ENCODE data around the gene C5AR2. TPM values are rescaled to one million over a fixed set of nuclear protein-coding genes. Genes with fewer than 3 reads are reported as not detected.
A peak's percentile ranks its signal among the peaks of the same experiment; 100 is the strongest.

Gene C5AR2
- total RNA-seq, 2 experiments from 2014 or later = 0.05 to 0.21 TPM

DNA sequence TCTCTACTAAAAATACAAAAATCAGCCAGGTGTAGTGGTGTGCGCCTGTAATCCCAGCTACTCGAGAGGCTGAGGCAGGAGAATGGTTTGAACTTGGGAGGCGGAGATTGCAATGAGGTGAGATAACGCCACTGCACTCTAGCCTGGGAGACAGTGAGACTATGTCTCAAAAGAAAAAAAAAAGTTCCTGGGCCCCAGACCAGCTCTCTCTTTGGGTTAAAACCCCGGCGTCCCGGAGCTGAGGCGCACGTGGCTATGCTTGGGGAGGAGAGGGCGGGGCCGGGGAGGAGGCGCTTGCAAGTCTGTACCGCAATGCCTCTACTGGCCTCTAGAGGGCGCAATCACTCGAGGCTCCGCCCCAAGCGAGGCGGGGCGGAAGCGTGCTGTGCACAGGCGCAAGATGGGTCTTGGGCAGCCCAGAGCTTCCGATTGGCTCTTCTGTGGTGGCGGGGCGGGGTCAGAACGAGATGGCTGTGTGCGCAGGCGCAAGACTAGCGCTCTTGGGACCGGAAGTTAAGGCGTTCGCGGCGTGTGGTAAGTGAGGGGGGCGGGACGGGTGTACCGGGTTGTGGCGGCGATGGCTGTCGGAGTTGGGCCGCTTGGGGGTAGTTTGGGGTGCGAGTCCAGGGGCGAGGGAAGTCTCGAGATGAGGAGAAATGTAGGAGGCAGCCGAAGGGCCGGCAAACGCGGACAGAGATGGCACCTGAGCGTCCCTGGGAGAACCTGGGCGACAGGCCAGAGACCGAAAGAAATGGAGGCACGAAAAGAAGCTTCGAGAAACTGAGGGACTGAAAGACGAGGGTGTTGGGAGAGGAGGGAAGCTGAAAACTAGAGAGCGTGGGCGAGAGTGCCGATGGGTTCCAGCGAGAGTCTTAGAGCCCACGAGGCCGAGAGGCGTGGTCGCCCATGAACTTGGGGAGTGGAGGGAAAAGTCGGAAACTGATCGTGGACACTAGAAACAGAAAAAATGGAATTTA, 17.1 kb downstream of the C5AR2 start, which contains the start of gene DHX34:
TSS of gene DHX34 (plus strand) at position 497 of the 977 bp plus-strand sequence. CDS start 3,716 bp downstream, outside the sequence.
- Mint-ChIP-seq H3K4me3 (peak within 1 kb of the TSS; percentile 97), H3K9me3 (ENCODE audit: insufficient read depth) (no peaks in the 10 kb centered on the region), H3K36me3 (ENCODE audit: low read depth) (peaks cover 17% of the 10 kb centered on the region), H3K27me3 (ENCODE audit: low read depth) (no peaks in the 10 kb centered on the region), H3K27ac (peak within 1 kb of the TSS; percentile 93), H3K4me1 (ENCODE audit: low read depth) (peaks cover 37% of the 10 kb centered on the region)
- DNase-seq (peak; percentile 99), ATAC-seq (peak; percentile 99)
- ChIA-PET CTCF (interaction anchor here (0.5 to 2.8 kb wide), 39 partner anchors 8 to 854 kb away, joined by 3 to 25 read pairs (median 6); partner anchors contain the start of genes C5AR1, C5AR2, INAFM1 and KPTN), POLR2A (interaction anchor here (0.6 to 1.8 kb wide), 10 partner anchors 12 to 1164 kb away, joined by 3 to 5 read pairs (median 3); no protein-coding TSS in a partner anchor)

DNA sequence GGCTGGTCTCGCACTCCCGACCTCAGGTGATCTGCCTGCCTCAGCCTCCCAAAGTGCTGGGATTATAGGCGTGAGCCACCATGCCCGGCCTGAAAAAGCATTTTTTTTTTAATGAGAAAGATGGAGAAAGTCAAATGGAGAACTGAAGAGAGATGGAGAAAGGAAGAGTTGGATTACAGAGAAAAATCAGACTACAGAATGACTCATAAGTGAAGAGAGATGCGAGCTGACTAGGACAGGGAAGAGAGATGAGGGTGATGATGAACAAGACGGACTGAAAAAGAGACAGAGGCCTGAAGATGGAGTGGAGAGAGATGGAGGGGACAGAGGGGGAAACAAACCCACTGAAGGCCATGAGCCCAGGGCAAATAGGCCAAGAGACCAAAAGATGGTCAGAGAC, 18.7 kb downstream of the C5AR2 start:
- Mint-ChIP-seq H3K4me3 (peak overlapping the region; percentile 33), H3K27ac (no peak overlapping the region), H3K4me1 (ENCODE audit: low read depth) (peaks cover 37% of the 10 kb centered on the region), H3K9me3 (ENCODE audit: insufficient read depth) (no peaks in the 10 kb centered on the region), H3K27me3 (ENCODE audit: low read depth) (no peaks in the 10 kb centered on the region), H3K36me3 (ENCODE audit: low read depth) (peaks cover 24% of the 10 kb centered on the region)
- ATAC-seq = no peak
- POLR2A ChIA-PET = no interaction called here
- CTCF ChIA-PET = interaction anchor here (0.9 to 2.8 kb wide), 7 partner anchors 34 to 86 kb away, joined by 3 to 15 read pairs (median 6); no protein-coding TSS in a partner anchor
- DNase-seq = no peak

DNA sequence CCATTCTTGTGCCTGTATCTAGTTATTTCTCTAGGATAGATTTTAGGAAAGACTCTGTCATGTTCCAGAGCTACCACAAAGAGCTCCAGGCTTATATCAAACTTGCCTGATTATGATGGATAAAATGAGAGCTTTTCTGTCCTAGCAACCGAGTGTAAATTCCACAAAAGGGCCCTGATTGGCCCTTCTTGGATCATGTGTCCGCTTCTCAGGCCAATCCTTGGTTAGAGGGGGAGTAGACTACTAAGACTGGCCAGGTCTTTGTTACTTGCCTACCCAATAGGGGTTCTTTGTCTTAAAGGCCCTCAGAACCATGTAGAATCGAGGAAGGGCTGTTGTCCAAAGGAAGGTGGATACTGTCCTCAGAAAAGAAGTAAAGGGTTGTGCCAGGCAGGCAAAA, 19.6 kb downstream of the C5AR2 start:
- Mint-ChIP-seq H3K4me1 (ENCODE audit: low read depth) (peaks cover 37% of the 10 kb centered on the region), H3K27me3 (ENCODE audit: low read depth) (no peaks in the 10 kb centered on the region), H3K27ac (no peak overlapping the region), H3K36me3 (ENCODE audit: low read depth) (peaks cover 32% of the 10 kb centered on the region), H3K4me3 (no peak overlapping the region), H3K9me3 (ENCODE audit: insufficient read depth) (no peaks in the 10 kb centered on the region)
- CTCF ChIA-PET = interaction anchor here (1.2 to 1.9 kb wide), 3 partner anchors 39 to 77 kb away, joined by 4 to 7 read pairs (median 5); no protein-coding TSS in a partner anchor
- DNase-seq (no peak), ATAC-seq (no peak)
- POLR2A ChIA-PET = interaction anchor here (0.6 kb wide), 1 partner anchor 193 kb away, joined by 4 read pairs; no protein-coding TSS in a partner anchor

DNA sequence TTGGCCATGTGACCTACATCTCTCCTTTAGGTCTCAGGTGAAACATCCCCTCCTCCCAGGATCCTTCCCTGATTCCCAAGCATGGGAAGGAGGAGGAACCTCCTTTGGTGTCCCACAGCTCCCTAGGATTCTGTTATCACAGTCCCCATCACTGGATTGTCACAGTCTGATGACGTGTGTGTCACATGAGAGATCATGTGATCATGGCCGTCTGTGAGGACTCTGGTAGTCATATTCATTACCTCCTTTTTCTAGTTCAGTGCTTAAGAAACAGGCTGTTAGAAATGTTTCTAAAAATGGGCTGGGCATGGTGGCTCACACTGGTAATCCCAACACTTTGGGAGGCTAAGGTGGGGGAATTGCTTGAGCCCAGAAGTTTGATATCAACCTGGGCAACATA, 20.1 kb downstream of the C5AR2 start:
- POLR2A ChIA-PET = interaction anchor here (0.6 kb wide), 1 partner anchor 194 kb away, joined by 4 read pairs; no protein-coding TSS in a partner anchor

DNA sequence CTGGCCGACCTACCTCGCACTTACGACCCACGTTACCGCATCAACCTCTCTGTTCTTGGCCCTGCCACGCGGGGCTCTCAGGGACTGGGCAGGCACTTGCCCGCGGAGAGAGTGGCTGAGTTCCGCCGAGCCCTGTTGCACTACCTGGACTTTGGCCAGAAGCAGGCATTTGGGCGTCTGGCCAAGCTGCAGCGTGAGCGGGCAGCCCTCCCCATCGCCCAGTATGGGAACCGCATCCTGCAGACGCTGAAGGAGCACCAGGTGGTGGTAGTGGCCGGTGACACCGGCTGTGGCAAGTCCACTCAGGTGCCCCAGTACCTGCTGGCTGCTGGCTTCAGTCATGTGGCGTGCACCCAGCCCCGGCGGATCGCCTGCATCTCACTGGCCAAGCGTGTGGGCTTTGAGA, 21.3 kb downstream of the C5AR2 start:
- ChIA-PET CTCF (interaction anchor here (0.9 kb wide), 1 partner anchor 75 kb away, joined by 4 read pairs; no protein-coding TSS in a partner anchor), POLR2A (interaction anchor here (0.6 kb wide), 1 partner anchor 20 kb away, joined by 3 read pairs; no protein-coding TSS in a partner anchor)
- no peak overlapping the region for H3K27ac Mint-ChIP-seq
- no peak for DNase-seq
- peaks cover 35% of the 10 kb centered on the region for H3K4me1 Mint-ChIP-seq (ENCODE audit: low read depth)
- H3K36me3 Mint-ChIP-seq (ENCODE audit: low read depth) = peaks cover 48% of the 10 kb centered on the region
- no peak for ATAC-seq
- no peaks in the 10 kb centered on the region for H3K9me3 Mint-ChIP-seq (ENCODE audit: insufficient read depth)
- no peaks in the 10 kb centered on the region for H3K27me3 Mint-ChIP-seq (ENCODE audit: low read depth)
- no peak overlapping the region for H3K4me3 Mint-ChIP-seq

More for the DNA sequence above, 20.1 kb downstream of the C5AR2 start:
- ATAC-seq (no peak), DNase-seq (no peak)
- CTCF ChIA-PET = interaction anchor here (0.9 to 1.9 kb wide), 4 partner anchors 39 to 76 kb away, joined by 4 to 7 read pairs (median 4); no protein-coding TSS in a partner anchor
- H3K4me1 Mint-ChIP-seq (ENCODE audit: low read depth) = peaks cover 37% of the 10 kb centered on the region
- H3K9me3 Mint-ChIP-seq (ENCODE audit: insufficient read depth) = no peaks in the 10 kb centered on the region
- H3K36me3 Mint-ChIP-seq (ENCODE audit: low read depth) = peaks cover 36% of the 10 kb centered on the region
- no peak overlapping the region for H3K4me3 Mint-ChIP-seq
- no peak overlapping the region for H3K27ac Mint-ChIP-seq
- H3K27me3 Mint-ChIP-seq (ENCODE audit: low read depth) = no peaks in the 10 kb centered on the region

DNA sequence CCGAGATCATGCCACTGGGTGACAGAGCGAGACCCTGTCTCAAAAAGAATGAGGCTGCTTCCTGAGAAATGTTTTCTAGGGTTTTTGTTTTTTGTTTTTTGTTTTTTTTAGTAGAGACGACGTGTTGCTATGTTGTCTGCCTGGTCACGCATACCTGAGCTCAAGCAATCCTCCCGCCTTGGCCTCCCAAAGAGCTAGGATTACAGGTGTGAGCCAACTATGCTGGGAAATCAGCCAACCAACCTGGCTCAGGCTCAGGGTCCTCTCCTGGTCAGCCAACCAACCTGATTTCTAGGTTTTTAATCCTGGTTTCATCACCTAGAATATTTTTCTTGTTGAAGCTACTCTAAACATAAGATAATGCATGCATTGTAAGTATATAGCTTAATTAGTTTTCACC, 24.9 kb downstream of the C5AR2 start:
- DNase-seq = no peak
- Mint-ChIP-seq H3K36me3 (ENCODE audit: low read depth) (peaks cover 56% of the 10 kb centered on the region), H3K4me3 (no peak overlapping the region), H3K27ac (no peak overlapping the region), H3K9me3 (ENCODE audit: insufficient read depth) (no peaks in the 10 kb centered on the region), H3K4me1 (ENCODE audit: low read depth) (peaks cover 8% of the 10 kb centered on the region), H3K27me3 (ENCODE audit: low read depth) (no peaks in the 10 kb centered on the region)
- POLR2A ChIA-PET = no interaction called here
- ATAC-seq = no peak
- CTCF ChIA-PET = interaction anchor here (1.6 kb wide), 1 partner anchor 8 kb away, joined by 7 read pairs; the partner anchor contains the start of gene DHX34

DNA sequence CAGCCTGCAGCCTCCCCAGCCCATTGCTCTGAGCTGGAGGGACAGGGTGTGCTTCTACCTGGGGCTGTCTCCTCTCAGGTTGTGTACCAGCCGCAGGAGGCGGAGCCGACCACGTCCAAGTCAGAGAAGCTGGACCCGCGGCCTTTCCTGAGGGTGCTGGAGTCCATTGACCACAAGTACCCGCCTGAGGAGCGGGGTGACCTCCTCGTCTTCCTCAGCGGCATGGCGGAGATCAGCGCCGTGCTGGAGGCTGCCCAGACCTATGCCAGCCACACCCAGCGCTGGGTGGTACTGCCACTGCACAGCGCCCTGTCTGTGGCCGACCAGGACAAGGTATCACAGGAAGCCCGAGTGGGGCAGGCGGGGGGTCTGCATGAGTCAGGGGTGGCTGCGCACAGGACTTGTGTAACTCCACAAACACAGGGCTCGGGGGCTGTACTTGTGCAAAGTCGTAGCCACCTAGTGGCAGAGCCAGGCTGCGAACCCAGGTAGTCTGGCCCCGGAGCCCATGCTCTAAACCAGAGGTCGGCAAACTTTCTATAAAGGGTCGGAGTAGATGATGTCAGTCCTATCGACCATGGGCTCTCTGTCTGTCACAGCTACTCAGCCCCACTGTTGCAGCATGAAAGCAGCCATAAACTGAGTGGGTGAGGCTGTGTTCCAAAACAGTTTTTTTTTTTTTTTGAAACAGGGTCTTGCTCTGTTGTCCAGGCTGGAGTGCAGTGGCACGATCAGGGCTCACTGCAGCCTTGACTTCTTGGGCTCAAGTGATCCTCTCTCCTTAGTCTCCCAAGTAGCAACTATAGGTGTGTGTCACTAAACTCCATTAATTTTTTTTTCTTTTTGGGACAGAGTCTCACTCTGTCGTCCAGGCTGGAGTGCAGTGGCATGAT, 26.1 kb downstream of the C5AR2 start:
- H3K36me3 Mint-ChIP-seq (ENCODE audit: low read depth) = peaks cover 55% of the 10 kb centered on the region
- H3K27ac Mint-ChIP-seq = no peak overlapping the region
- no peaks in the 10 kb centered on the region for H3K27me3 Mint-ChIP-seq (ENCODE audit: low read depth)
- H3K9me3 Mint-ChIP-seq (ENCODE audit: insufficient read depth) = no peaks in the 10 kb centered on the region
- no peaks in the 10 kb centered on the region for H3K4me1 Mint-ChIP-seq (ENCODE audit: low read depth)
- ATAC-seq = peak; percentile 33
- ChIA-PET POLR2A (no interaction called here), CTCF (interaction anchor here (0.7 to 1.6 kb wide), 4 partner anchors 9 to 113 kb away, joined by 3 to 8 read pairs (median 6); partner anchors contain the start of gene DHX34)
- DNase-seq = no peak
- no peak overlapping the region for H3K4me3 Mint-ChIP-seq

DNA sequence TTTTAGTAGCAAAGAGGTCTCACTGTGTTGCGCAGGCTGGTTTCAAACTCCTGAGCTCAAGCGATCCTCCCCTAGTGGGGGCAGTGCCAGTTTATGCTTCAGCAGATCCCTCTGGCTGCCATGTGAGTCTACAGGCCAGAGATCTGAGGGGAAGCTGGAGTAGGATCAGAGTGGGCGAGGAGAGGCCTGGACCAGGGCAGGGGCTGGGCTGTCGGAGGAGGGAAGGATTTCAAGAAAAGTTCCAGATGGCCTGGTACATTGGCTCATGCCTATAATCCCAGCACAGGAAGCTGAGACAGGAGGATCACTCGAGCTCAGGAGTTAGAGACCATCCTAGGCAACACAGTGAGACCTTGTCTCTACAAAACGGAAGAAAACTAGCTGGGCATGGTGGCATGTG, 27.0 kb downstream of the C5AR2 start:
- DNase-seq (no peak), ATAC-seq (no peak)
- Mint-ChIP-seq H3K27me3 (ENCODE audit: low read depth) (no peaks in the 10 kb centered on the region), H3K36me3 (ENCODE audit: low read depth) (peaks cover 55% of the 10 kb centered on the region), H3K4me3 (no peak overlapping the region), H3K4me1 (ENCODE audit: low read depth) (no peaks in the 10 kb centered on the region), H3K9me3 (ENCODE audit: insufficient read depth) (no peaks in the 10 kb centered on the region), H3K27ac (no peak overlapping the region)
- ChIA-PET CTCF (interaction anchor here (0.7 to 1.5 kb wide), 2 partner anchors 11 to 32 kb away, joined by 4 to 8 read pairs; no protein-coding TSS in a partner anchor), POLR2A (interaction anchor here (0.9 kb wide), 1 partner anchor 311 kb away, joined by 3 read pairs; no protein-coding TSS in a partner anchor)

DNA sequence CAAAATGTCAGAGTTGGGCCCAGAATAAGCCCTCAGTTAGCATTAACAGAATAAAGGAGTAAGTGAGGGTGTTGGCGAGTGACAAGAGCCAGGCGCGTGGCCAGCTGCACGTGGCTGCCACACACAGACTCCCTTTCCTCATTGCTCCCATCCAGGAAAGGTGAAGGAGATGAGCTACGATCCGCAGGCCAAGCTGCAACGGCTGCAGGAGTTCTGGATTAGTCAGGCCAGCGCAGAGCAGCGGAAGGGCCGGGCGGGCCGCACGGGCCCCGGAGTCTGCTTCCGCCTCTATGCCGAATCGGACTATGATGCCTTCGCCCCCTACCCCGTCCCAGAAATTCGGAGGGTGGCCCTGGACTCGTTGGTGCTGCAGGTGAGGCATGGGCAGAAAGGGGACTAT, 30.3 kb downstream of the C5AR2 start:
- Mint-ChIP-seq H3K27me3 (ENCODE audit: low read depth) (no peaks in the 10 kb centered on the region), H3K9me3 (ENCODE audit: insufficient read depth) (no peaks in the 10 kb centered on the region), H3K4me3 (no peak overlapping the region), H3K36me3 (ENCODE audit: low read depth) (peaks cover 42% of the 10 kb centered on the region), H3K27ac (no peak overlapping the region), H3K4me1 (ENCODE audit: low read depth) (no peaks in the 10 kb centered on the region)
- ChIA-PET POLR2A (no interaction called here), CTCF (interaction anchor here (1.3 to 1.6 kb wide), 2 partner anchors 13 to 66 kb away, joined by 3 to 9 read pairs; partner anchors contain the start of gene DHX34)
- DNase-seq (no peak), ATAC-seq (no peak)

DNA sequence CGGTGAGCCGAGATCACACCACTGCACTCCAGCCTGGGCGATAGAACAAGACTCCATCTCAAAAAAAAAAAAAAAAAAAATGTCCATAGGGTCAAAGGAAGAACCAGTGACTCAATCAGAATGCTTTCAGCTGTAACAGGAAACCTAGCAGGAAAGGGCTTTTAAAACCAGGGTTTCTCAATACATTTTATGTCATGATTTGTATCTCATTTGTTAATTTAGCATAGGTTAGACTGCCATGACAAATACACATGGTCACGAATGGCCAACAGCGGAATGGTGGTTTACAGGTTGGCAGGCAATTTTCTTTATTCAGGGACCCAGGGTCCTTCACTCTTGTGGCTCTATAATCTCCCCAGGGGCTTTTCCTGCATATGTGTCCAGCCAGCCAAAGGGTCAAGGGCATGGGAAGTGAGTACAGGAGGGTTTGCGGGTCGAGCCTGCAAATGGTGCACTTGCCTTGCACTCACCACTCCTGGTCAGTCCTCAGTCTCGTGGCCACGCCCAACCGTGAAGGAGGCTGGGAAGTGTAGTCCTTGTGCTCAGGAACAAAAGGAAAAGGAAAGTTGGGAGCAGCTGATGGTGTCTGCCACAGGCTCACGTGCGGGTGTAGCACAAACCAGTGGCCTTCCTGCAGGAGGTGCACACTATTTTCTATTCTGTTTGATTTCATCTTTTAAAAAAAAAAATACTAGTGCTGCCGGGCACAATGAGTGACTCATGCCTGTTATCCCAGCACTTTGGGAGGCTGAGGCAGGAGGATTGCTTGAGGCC, 32.0 kb downstream of the C5AR2 start:
- peaks cover 31% of the 10 kb centered on the region for H3K36me3 Mint-ChIP-seq (ENCODE audit: low read depth)
- H3K27me3 Mint-ChIP-seq (ENCODE audit: low read depth) = no peaks in the 10 kb centered on the region
- ChIA-PET CTCF (interaction anchor here (1.3 kb wide), 1 partner anchor 64 kb away, joined by 3 read pairs; no protein-coding TSS in a partner anchor), POLR2A (interaction anchor here (0.8 kb wide), 1 partner anchor 14 kb away, joined by 3 read pairs; no protein-coding TSS in a partner anchor)
- no peaks in the 10 kb centered on the region for H3K4me1 Mint-ChIP-seq (ENCODE audit: low read depth)
- DNase-seq (no peak), ATAC-seq (no peak)
- no peaks in the 10 kb centered on the region for H3K9me3 Mint-ChIP-seq (ENCODE audit: insufficient read depth)
- H3K27ac Mint-ChIP-seq = no peak overlapping the region
- no peak overlapping the region for H3K4me3 Mint-ChIP-seq

Measured in activated CD8-positive, alpha-beta T cell treated with anti-CD3 and anti-CD28 coated beads, Interleukin-2, amount 10 ng/mL, durations not matched to agents 7 days and 5 days (primary cell).